ENCODE data around the gene SNX15.
A peak's percentile ranks its signal among the peaks of the same experiment; 100 is the strongest.

SNX15 gene

DNA sequence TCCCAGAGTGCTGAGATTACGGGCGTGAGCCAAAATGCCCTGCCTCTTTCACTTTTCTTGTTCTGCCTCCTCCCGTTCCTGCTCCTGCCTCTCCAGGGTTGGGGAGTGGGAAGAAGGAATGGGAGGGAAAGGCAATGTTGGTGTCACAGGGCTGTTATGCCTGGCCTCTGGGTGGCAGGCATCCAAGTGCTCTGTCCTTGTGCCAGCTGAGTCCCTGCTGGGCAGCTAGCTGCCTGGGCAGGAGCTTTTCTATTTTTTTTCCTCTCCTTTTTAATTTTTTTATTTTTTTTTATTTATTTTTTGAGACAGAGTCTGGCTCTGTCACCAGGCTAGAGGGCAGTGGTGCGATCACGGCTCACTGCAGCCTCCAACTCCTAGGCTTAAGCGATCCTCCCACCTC, 9.7 kb downstream of the SNX15 start:
- H3K4me3 ChIP-seq (ENCODE audit: low read depth, low read length), result no peak overlapping the region
- DNase-seq (ENCODE audit: low read depth, low spot score), result no peak
- POLR2A ChIA-PET, result no interaction called here
- CTCF ChIA-PET, result interaction anchor here (1.2 kb wide), 1 partner anchor 8 kb away, joined by 7 read pairs; no protein-coding TSS in a partner anchor
- no peak for TF ChIP-seq CTCF (IDR thresholded peaks at IDR 0.05; ENCODE audit: insufficient read depth, low read length, missing control alignments)

DNA sequence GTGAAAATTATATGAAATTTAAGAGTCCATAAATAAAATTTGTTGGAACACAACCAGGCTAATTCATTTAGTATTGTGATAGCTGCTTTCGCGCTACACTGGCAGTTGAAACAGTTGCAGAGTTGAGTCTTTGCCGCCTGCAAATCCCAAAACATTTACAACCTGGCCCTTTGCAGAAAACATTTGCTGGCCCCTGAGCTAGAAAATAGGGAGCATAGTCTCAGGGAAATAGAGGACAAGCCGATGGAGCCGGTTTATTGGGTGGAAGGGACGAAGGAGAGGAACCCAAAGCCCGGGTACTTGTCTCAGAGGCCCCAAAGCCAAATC, 13.2 kb downstream of the SNX15 start:
- TF ChIP-seq CTCF (IDR thresholded peaks at IDR 0.05; ENCODE audit: insufficient read depth, low read length, missing control alignments), result no peak
- H3K4me3 ChIP-seq (ENCODE audit: low read depth, low read length), result peak overlapping the region; percentile 73
- ChIA-PET CTCF (interaction anchor here (1.2 to 3.2 kb wide), 5 partner anchors 9 to 31 kb away, joined by 3 to 17 read pairs (median 13); partner anchors contain the start of genes ARL2 and SNX15), POLR2A (interaction anchor here (0.7 to 1.5 kb wide), 5 partner anchors 27 to 591 kb away, joined by 3 to 4 read pairs (median 3); partner anchors contain the start of genes ARL2, GPHA2 and SF1)
- DNase-seq (ENCODE audit: low read depth, low spot score), result no peak

DNA sequence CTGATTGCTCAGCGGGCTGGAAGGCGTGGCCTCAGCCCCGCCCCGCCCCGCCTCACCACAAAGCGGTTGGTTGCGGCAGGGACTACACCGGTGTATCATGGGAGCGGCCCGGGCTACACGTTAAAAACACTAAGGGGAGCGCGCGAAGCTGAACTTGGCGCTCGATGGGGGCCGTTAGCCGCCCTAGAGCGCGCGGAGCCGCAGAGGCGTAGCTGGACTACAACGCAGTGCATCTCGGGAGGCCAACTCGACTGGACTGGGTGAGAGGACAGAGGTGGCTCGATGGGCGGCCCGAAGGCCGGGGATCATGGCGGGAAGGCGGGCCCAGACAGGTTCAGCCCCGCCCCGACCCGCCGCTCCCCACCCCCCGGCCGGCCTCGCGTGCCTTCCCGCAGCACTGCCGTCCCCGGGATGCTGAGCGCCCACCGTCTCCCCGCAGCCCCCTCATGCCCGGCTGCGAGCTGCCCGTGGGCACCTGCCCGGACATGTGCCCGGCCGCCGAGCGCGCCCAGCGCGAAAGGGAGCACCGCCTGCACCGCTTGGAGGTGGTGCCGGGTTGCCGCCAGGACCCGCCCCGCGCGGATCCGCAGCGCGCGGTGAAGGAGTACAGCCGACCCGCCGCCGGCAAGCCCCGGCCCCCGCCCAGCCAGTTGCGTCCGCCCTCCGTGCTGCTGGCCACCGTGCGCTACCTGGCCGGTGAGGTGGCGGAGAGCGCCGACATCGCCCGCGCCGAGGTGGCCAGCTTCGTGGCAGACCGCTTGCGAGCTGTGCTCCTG, 13.8 kb downstream of the SNX15 start, which contains the start of gene SAC3D1:
Gene SAC3D1, plus strand, starts transcription at position 364 of the 776 bp plus-strand sequence. Its CDS starts 83 bp downstream, at position 447.
- DNase-seq (ENCODE audit: low read depth, low spot score), result peak; percentile 37
- H3K4me3 ChIP-seq (ENCODE audit: low read depth, low read length), result peak within 1 kb of the TSS; percentile 73
- ChIA-PET POLR2A (interaction anchor here (0.6 to 1.5 kb wide), 7 partner anchors 13 to 592 kb away, joined by 3 to 4 read pairs (median 3); partner anchors contain the start of genes ARL2, GPHA2, PPP2R5B and SF1), CTCF (interaction anchor here (1.1 to 3.2 kb wide), 6 partner anchors 10 to 31 kb away, joined by 3 to 17 read pairs (median 10); partner anchors contain the start of genes ARL2, NAALADL1 and SNX15)
- no peak for TF ChIP-seq CTCF (IDR thresholded peaks at IDR 0.05; ENCODE audit: insufficient read depth, low read length, missing control alignments)

GRCh38 chr11:65042891-65043290, 15.7 kb downstream of the SNX15 start:
- ChIA-PET CTCF (interaction anchor here (1.2 to 1.5 kb wide), 2 partner anchors 14 to 29 kb away, joined by 4 to 5 read pairs; partner anchors contain the start of gene ARL2), POLR2A (interaction anchor here (0.6 kb wide), 1 partner anchor 25 kb away, joined by 3 read pairs; no protein-coding TSS in a partner anchor)
- no peak for TF ChIP-seq CTCF (IDR thresholded peaks at IDR 0.05; ENCODE audit: insufficient read depth, low read length, missing control alignments)
- no peak for DNase-seq (ENCODE audit: low read depth, low spot score)
- H3K4me3 ChIP-seq (ENCODE audit: low read depth, low read length), result no peak overlapping the region

- CTCF ChIA-PET, result interaction anchor here (1.2 to 1.5 kb wide), 2 partner anchors 15 to 30 kb away, joined by 4 to 5 read pairs; partner anchors contain the start of gene ARL2
- no peak overlapping the region for H3K4me3 ChIP-seq (ENCODE audit: low read depth, low read length)
- DNase-seq (ENCODE audit: low read depth, low spot score), result no peak
- POLR2A ChIA-PET, result no interaction called here
- TF ChIP-seq CTCF (IDR thresholded peaks at IDR 0.05; ENCODE audit: insufficient read depth, low read length, missing control alignments), result no peak
Observed at GRCh38 chr11:65043881-65044501, 16.8 kb downstream of the SNX15 start.

GRCh38 chr11:65045061-65045460, 17.8 kb downstream of the SNX15 start:
- ChIA-PET POLR2A (no interaction called here), CTCF (no interaction called here)
- no peak for DNase-seq (ENCODE audit: low read depth, low spot score)
- H3K4me3 ChIP-seq (ENCODE audit: low read depth, low read length), result no peak overlapping the region
- no peak for TF ChIP-seq CTCF (IDR thresholded peaks at IDR 0.05; ENCODE audit: insufficient read depth, low read length, missing control alignments)
